B cell (primary cell): ENCODE results near the gene RPL7L1. TPM values are rescaled to one million over a fixed set of nuclear protein-coding genes. Genes with fewer than 3 reads are reported as not detected.

Experiments used
- ATAC-seq: fragments of 200-7000 bp; cut with Tn5 transposase; one replicate; pipeline ENCODE4 v1.10.0; 2021; ENCODE audit warnings: low read depth, mild to moderate bottlenecking, moderate number of reproducible peaks, moderate library complexity
- CTCF ChIA-PET: fragments of 350-600 bp; sonication (Branson Sonifier 250); formaldehyde crosslinking; loops from one replicate; lab custom pipeline; 2021; ENCODE audit warnings: antibody characterized with exemption, inconsistent platforms; lab: Charles Lee
- POLR2A ChIA-PET: fragments of 350-600 bp; sonication (Branson Sonifier 250); formaldehyde crosslinking; loops from one replicate; lab custom pipeline; 2021; ENCODE audit warnings: antibody characterized with exemption; lab: Charles Lee
- DNase-seq: peaks from one replicate; pipeline ENCODE4 v3.0.0; 2013
- H2AFZ ChIP-seq: 2 replicates; pipeline ENCODE4 v1.6.1; 2012; ENCODE audit warnings: mild to moderate bottlenecking, low read depth, low read length; ENCODE audit not compliant: insufficient read depth, poor library complexity, severe bottlenecking
- H3K27ac ChIP-seq, 2 donors: 1 replicate in 1 of 2; 2 replicates in 1 of 2; pipeline ENCODE4 v1.5.1; 2012 to 2013; ENCODE audit warnings: low read length in 2 of 2, mild to moderate bottlenecking in 2 of 2, moderate library complexity in 1 of 2
- H3K27me3 ChIP-seq, 4 experiments: fragments of 200-600 bp in 1 of 4; sonication (generic) in 1 of 4; replicated peaks in 1 of 4; 1 replicate in 2 of 4; 2 replicates in 2 of 4; pipeline versions ENCODE4 v1.6.1 to v1.7.0; 2013 to 2016; ENCODE audit warnings: low read length in 3 of 4, mild to moderate bottlenecking in 2 of 4, mixed read lengths in 1 of 4, moderate library complexity in 1 of 4; ENCODE audit not compliant: insufficient read depth in 4 of 4, control insufficient read depth in 3 of 4; ENCODE audit errors: control extremely low read depth in 1 of 4
- H3K36me3 ChIP-seq, 2 experiments: replicated peaks in 1 of 2; 1 replicate in 1 of 2; 2 replicates in 1 of 2; pipeline versions ENCODE4 v1.6.1 to v1.7.1; 2013; ENCODE audit warnings: low read length in 1 of 2; ENCODE audit not compliant: insufficient read depth in 2 of 2, control insufficient read depth in 1 of 2; ENCODE audit errors: control extremely low read depth in 1 of 2, extremely low read depth in 1 of 2
- H3K4me1 ChIP-seq, 2 donors: fragments of 200-600 bp in 1 of 2; sonication (generic) in 1 of 2; 1 replicate in 1 of 2; 2 replicates in 1 of 2; pipeline versions ENCODE4 v1.5.1 to v1.6.1; 2013 to 2017; ENCODE audit warnings: low read length in 2 of 2; ENCODE audit not compliant: control insufficient read depth in 2 of 2, insufficient read depth in 2 of 2
- H3K4me2 ChIP-seq: replicated peaks from 2 replicates; pipeline ENCODE3; 2012; ENCODE audit warnings: mild to moderate bottlenecking, low read depth, low read length; ENCODE audit not compliant: poor library complexity, severe bottlenecking
- H3K4me3 ChIP-seq, 5 experiments: fragments of 200-600 bp in 1 of 5; sonication (generic) in 1 of 5; 1 replicate in 3 of 5; 2 replicates in 2 of 5; pipeline versions ENCODE4 v1.5.1 to v1.7.0; 2011 to 2016; ENCODE audit warnings: low read length in 4 of 5, mild to moderate bottlenecking in 4 of 5, low read depth in 2 of 5, control low read depth in 1 of 5, moderate library complexity in 1 of 5; ENCODE audit not compliant: insufficient read depth in 1 of 5; ENCODE audit errors: control extremely low read depth in 1 of 5, extremely low read depth in 1 of 5
- H3K79me2 ChIP-seq: fragments of 200-600 bp; sonication (generic); one replicate; pipeline ENCODE4 v1.6.0; 2016; ENCODE audit warnings: low read length; ENCODE audit not compliant: control insufficient read depth, insufficient read depth
- H3K9ac ChIP-seq: fragments of 200-600 bp; sonication (generic); 2 replicates; pipeline ENCODE4 v1.6.1; 2017; ENCODE audit warnings: mild to moderate bottlenecking, low read length, moderate library complexity
- H3K9me3 ChIP-seq, 3 donors: one replicate each; pipeline versions ENCODE4 v1.6.1 to v1.7.1; 2013; ENCODE audit warnings: low read length in 2 of 3; ENCODE audit not compliant: control insufficient read depth in 2 of 3, insufficient read depth in 1 of 3; ENCODE audit errors: control extremely low read depth in 1 of 3
- H4K20me1 ChIP-seq: 2 replicates; pipeline ENCODE4 v1.6.0; 2012; ENCODE audit warnings: mild to moderate bottlenecking, low read length; ENCODE audit not compliant: insufficient read depth, control insufficient read depth, poor library complexity, severe bottlenecking
- H3K27ac Mint-ChIP-seq: one replicate; pipeline ENCODE4 v1.8.0; 2021; ENCODE audit warnings: mixed read lengths
- H3K27me3 Mint-ChIP-seq: one replicate; pipeline ENCODE4 v1.8.0; 2021; ENCODE audit warnings: mixed read lengths
- H3K4me1 Mint-ChIP-seq: one replicate; pipeline ENCODE4 v1.8.0; 2021; ENCODE audit warnings: mixed read lengths
- H3K4me3 Mint-ChIP-seq: one replicate; pipeline ENCODE4 v1.8.0; 2021; ENCODE audit warnings: mixed read lengths
- H3K9me3 Mint-ChIP-seq: one replicate; pipeline ENCODE4 v1.8.0; 2022; ENCODE audit warnings: mixed read lengths; ENCODE audit not compliant: insufficient read depth
- EZH2 ChIP-seq: IDR thresholded peaks from 2 replicates; pipeline ENCODE4 v1.6.1; 2012; ENCODE audit warnings: borderline replicate concordance, low read depth, mild to moderate bottlenecking, moderate library complexity, low read length; ENCODE audit not compliant: insufficient read depth, poor library complexity, severe bottlenecking
- WGBS: methylation state at CpG from one replicate; pipeline ENCODE4 v1.1.5; 2013; ENCODE audit warnings: missing lambda C conversion rate; ENCODE audit not compliant: insufficient coverage; 5-methylcytosine and 5-hydroxymethylcytosine counted together
- intact Hi-C: fragments of 100-400 bp; cut with micrococcal nuclease; formaldehyde crosslinking; loops from one replicate; pipeline ENCODE4 v1.10.0; 2022
- polyA plus RNA-seq: library from polyadenylated mRNA; depleted of rRNA; stranded (reverse); fragments of >200 nt; gene quantifications from 2 replicates; pipeline ENCODE4 v1.2.3, GENCODE V29; 2012
- total RNA-seq, 2 donors: library from RNA; stranded (reverse); fragments of 120-200 nt in 1 of 2; gene quantifications; 1 replicate in 1 of 2; 2 replicates in 1 of 2; pipeline versions ENCODE4 v1.2.3 to v1.2.4, GENCODE V29; 2013 to 2022
- TF ChIP-seq, protein P1 (sequence below): fragments of 200-600 bp; IDR thresholded peaks from one replicate; pipeline ENCODE4 v1.8.0; 2022; ENCODE audit warnings: antibody characterized with exemption, mild to moderate bottlenecking

RPL7L1 gene
- total and polyA plus RNA-seq, 2 donors (not counting 1 experiment from before 2014, with no cell fraction given): 14.5 to 100 TPM

DNA sequence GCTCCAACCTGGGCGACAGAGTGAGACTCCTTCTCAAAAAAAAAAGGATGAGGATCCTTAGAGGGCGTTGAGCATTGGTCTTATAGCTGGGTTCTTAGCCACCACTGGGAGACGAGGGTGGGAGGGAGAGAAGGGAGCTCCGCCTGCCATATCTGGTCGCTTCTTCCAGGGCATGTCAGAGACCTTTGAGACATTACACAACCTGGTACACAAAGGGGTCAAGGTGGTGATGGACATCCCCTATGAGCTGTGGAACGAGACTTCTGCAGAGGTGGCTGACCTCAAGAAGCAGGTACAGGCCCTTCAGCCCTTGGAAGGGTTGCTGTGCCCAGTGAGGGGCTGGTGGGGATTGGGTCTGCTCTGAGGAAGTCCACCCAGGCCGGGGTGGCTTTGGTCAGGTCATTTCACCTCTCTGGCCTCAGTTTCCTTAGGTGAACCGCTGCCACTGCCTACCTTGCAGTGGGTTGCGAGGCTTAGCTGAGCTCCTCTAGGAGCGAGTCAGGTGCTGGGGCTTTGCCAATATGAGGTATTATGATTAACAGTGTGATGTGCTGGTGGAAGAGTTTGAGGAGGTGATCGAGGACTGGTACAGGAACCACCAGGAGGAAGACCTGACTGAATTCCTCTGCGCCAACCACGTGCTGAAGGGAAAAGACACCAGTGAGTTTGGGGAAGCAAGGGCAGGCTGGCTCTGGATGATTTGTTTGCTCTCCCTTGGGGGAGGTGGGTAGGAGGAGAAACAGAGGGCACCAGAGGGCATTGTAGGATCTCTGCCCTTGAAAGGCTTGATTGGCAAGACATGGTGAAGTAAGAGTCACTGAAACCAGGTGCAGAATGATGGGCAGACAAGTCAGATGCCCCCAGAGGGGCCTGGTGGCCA, 58.4 kb downstream of the RPL7L1 start:
- Histone ChIP-seq H3K36me3 (peaks cover 1 to 80% of the 10 kb centered on the region in 2 experiments), H3K4me2 (no peak overlapping the region), H3K9ac (no peak overlapping the region), H3K27me3 (no peaks in the 10 kb centered on the region), H3K4me1 (peaks cover 20 to 28% of the 10 kb centered on the region in 2 donors), H3K4me3 (no peak overlapping the region), H4K20me1 (peaks cover 77% of the 10 kb centered on the region), H3K27ac (peak overlapping the region in 1 of 2 donors; percentile 19), H3K79me2 (peaks cover 65% of the 10 kb centered on the region), H2AFZ (no peak overlapping the region), H3K9me3 (no peaks in the 10 kb centered on the region)
- Mint-ChIP-seq H3K27me3 (no peaks in the 10 kb centered on the region), H3K4me3 (no peak overlapping the region), H3K9me3 (no peaks in the 10 kb centered on the region), H3K4me1 (peaks cover 40% of the 10 kb centered on the region), H3K27ac (peak overlapping the region; percentile 73)
- ATAC-seq (no peak), DNase-seq (no peak)
- no peak for TF ChIP-seq EZH2
- TF ChIP-seq, protein P1, sequence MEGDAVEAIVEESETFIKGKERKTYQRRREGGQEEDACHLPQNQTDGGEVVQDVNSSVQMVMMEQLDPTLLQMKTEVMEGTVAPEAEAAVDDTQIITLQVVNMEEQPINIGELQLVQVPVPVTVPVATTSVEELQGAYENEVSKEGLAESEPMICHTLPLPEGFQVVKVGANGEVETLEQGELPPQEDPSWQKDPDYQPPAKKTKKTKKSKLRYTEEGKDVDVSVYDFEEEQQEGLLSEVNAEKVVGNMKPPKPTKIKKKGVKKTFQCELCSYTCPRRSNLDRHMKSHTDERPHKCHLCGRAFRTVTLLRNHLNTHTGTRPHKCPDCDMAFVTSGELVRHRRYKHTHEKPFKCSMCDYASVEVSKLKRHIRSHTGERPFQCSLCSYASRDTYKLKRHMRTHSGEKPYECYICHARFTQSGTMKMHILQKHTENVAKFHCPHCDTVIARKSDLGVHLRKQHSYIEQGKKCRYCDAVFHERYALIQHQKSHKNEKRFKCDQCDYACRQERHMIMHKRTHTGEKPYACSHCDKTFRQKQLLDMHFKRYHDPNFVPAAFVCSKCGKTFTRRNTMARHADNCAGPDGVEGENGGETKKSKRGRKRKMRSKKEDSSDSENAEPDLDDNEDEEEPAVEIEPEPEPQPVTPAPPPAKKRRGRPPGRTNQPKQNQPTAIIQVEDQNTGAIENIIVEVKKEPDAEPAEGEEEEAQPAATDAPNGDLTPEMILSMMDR: no peak
- intact Hi-C loops: no loop called here
- CTCF ChIA-PET: interaction anchor here (0.6 kb wide), 1 partner anchor 520 kb away, joined by 4 read pairs; no protein-coding TSS in a partner anchor
- WGBS: 90% methylated on average over 9 of the region's 13 CpGs
- POLR2A ChIA-PET: interaction anchor here (0.7 kb wide), 1 partner anchor 49 kb away, joined by 4 read pairs; no protein-coding TSS in a partner anchor

DNA sequence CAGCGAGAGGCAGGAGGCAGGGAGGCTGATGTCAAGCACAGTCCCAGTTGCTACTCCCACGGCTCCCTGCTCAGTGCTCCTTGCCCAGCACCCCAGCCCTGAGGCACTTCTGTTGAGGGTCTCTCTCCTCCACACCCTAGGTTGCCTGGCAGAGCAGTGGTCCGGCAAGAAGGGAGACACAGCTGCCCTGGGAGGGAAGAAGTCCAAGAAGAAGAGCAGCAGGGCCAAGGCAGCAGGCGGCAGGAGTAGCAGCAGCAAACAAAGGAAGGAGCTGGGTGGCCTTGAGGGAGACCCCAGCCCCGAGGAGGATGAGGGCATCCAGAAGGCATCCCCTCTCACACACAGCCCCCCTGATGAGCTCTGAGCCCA, 59.0 kb downstream of the RPL7L1 start:
- Mint-ChIP-seq H3K4me3 (no peak overlapping the region), H3K27ac (peak overlapping the region; percentile 53), H3K9me3 (no peaks in the 10 kb centered on the region), H3K4me1 (peaks cover 33% of the 10 kb centered on the region), H3K27me3 (no peaks in the 10 kb centered on the region)
- TF ChIP-seq, protein P1: no peak
- no peak for TF ChIP-seq EZH2
- WGBS: 97% methylated on average over 3 of the region's 5 CpGs
- peaks cover 2 to 77% of the 10 kb centered on the region in 2 experiments for H3K36me3 ChIP-seq
- intact Hi-C loops: no loop called here
- no peak overlapping the region for H3K4me2 ChIP-seq
- ChIA-PET CTCF (no interaction called here), POLR2A (no interaction called here)
- H3K4me1 ChIP-seq: peaks cover 14 to 21% of the 10 kb centered on the region in 2 donors
- H3K4me3 ChIP-seq: no peak overlapping the region
- no peak overlapping the region for H2AFZ ChIP-seq
- H3K27me3 ChIP-seq: no peaks in the 10 kb centered on the region
- no peak overlapping the region for H3K9ac ChIP-seq
- H3K79me2 ChIP-seq: peaks cover 59% of the 10 kb centered on the region
- ATAC-seq: no peak
- no peaks in the 10 kb centered on the region for H3K9me3 ChIP-seq
- H3K27ac ChIP-seq: no peak overlapping the region
- DNase-seq: no peak
- H4K20me1 ChIP-seq: peaks cover 71% of the 10 kb centered on the region
